HFF-Myc (cell line): Measurements from ENCODE around the gene MYH15.

Experiments
- DNase-seq: peaks from one replicate; pipeline ENCODE4 v3.0.0-alpha.2; 2011; ENCODE audit warnings: low read depth; ENCODE audit errors: extremely low read depth
- H3K4me3 ChIP-seq: replicated peaks from 2 replicates; pipeline ENCODE4 v1.5.1; 2011; ENCODE audit warnings: low read depth, mild to moderate bottlenecking, control low read depth, low read length
- CTCF ChIP-seq: IDR thresholded peaks from 2 replicates; pipeline ENCODE4 v1.5.1; 2012; ENCODE audit warnings: mild to moderate bottlenecking, low read depth, low read length, control low read depth; ENCODE audit errors: missing control alignments

Gene MYH15

GRCh38 chr3:108477511-108478147, 32.8 kb downstream of the MYH15 start:
- TF ChIP-seq CTCF, result peak; percentile 61
- DNase-seq, result no peak
- no peak overlapping the region for H3K4me3 ChIP-seq

- H3K4me3 ChIP-seq, result no peak overlapping the region
- no peak for DNase-seq
- TF ChIP-seq CTCF, result no peak
These were observed 35.1 kb downstream of the MYH15 start for GRCh38 chr3:108475220-108475782.

- no peak overlapping the region for H3K4me3 ChIP-seq
- no peak for TF ChIP-seq CTCF
- no peak for DNase-seq
These were observed 35.8 kb downstream of the MYH15 start for GRCh38 chr3:108474581-108474980.

- DNase-seq, result no peak
- no peak for TF ChIP-seq CTCF
- H3K4me3 ChIP-seq, result no peak overlapping the region
These were observed 36.7 kb downstream of the MYH15 start for GRCh38 chr3:108473711-108474110.

GRCh38 chr3:108472001-108472591, 38.3 kb downstream of the MYH15 start:
- no peak for TF ChIP-seq CTCF
- H3K4me3 ChIP-seq, result 0 out of 2 replicates have a peak overlapping the region, but pooled peaks have one; percentile 4
- peak; percentile 92 for DNase-seq

- no peak overlapping the region for H3K4me3 ChIP-seq
- TF ChIP-seq CTCF, result no peak
- no peak for DNase-seq
These were observed 39.0 kb downstream of the MYH15 start for GRCh38 chr3:108471426-108471825.
